Keratinocyte (primary cell): ENCODE measurements around the gene AFDN.

Source experiments
- CTCF ChIP-seq, 3 experiments: IDR thresholded peaks in 1 of 3; conservative IDR thresholded peaks in 1 of 3; optimal IDR thresholded peaks in 1 of 3; 2 replicates in 2 of 3; 3 replicates in 1 of 3; pipeline versions ENCODE3 to v1.5.1; 2011; ENCODE audit warnings: low read length in 3 of 3, mild to moderate bottlenecking in 3 of 3, moderate library complexity in 2 of 3, control low read depth in 1 of 3, inconsistent platforms in 1 of 3; ENCODE audit not compliant: insufficient read depth in 2 of 3; ENCODE audit errors: extremely low read depth in 1 of 3
- EZH2 ChIP-seq: IDR thresholded peaks from one replicate; pipeline ENCODE4 v1.6.1; 2012; ENCODE audit warnings: inconsistent platforms, mild to moderate bottlenecking, low read length, moderate library complexity

GRCh38 chr6:167789358-167789757 is 37.4 kb upstream of the AFDN start:
- no peak for TF ChIP-seq CTCF (optimal IDR thresholded peaks at IDR 0.05 in 1 of 3, IDR thresholded peaks at IDR 0.05 in 1 of 3, conservative IDR thresholded peaks at IDR 0.05 in 1 of 3; ENCODE audit: extremely low read depth in 1 of 3, insufficient read depth in 2 of 3, low read length in 3 of 3)
- TF ChIP-seq EZH2 = no peak
